ENCODE measurements around the gene ACD.

- TF ChIP-seq CTCF (conservative IDR thresholded peaks at IDR 0.05) (no peak), ZFX (IDR thresholded peaks at IDR 0.05) (no peak)
These were observed 16.0 kb downstream of the ACD start for GRCh38 chr16:67644038-67644437.

Measured in C4-2B (cell line).